Caco-2 (cell line): ENCODE results near the gene MRPL48. TPM values are rescaled to one million over a fixed set of nuclear protein-coding genes. Genes with fewer than 3 reads are reported as not detected.
A peak's percentile ranks its signal among the peaks of the same experiment; 100 is the strongest.
"Not testable (repeated sequence)": the region's sequence is repeated elsewhere in the genome, so short reads cannot be mapped to it uniquely, and the experiment has no call there.

Experiments used
- BruUV-seq: library from RNA; stranded (reverse); fragments of 400-500 nt; replicated peaks from 2 replicates; lab custom pipeline; 2021; lab: Mats Ljungman, UMichigan
- CTCF ChIA-PET: fragments of 300-600 bp; sonication (Branson Sonifier 250); formaldehyde crosslinking; loops from one replicate; lab custom pipeline; 2022; ENCODE audit warnings: antibody characterized with exemption; lab: Charles Lee
- POLR2A ChIA-PET: fragments of 300-600 bp; sonication (Branson Sonifier 250); formaldehyde crosslinking; loops from one replicate; lab custom pipeline; 2022; ENCODE audit warnings: antibody characterized with exemption; lab: Charles Lee
- DNase-seq, 2 experiments: peaks; one replicate each; pipeline versions ENCODE4 v3.0.0 to v3.0.0-alpha.2; 2020 to 2022
- H3K27me3 ChIP-seq: replicated peaks from 2 replicates; pipeline ENCODE4 v1.6.0; 2011; ENCODE audit warnings: low read length; ENCODE audit not compliant: control insufficient read depth, insufficient read depth
- H3K36me3 ChIP-seq: 2 replicates; pipeline ENCODE4 v1.5.1; 2011; ENCODE audit warnings: low read length; ENCODE audit not compliant: control insufficient read depth, insufficient read depth
- H3K4me1 ChIP-seq: fragments of 250-450 bp; sonication (Bioruptor Pico); 2 replicates; pipeline ENCODE4 v1.5.1; 2020; ENCODE audit warnings: mild to moderate bottlenecking
- H3K4me3 ChIP-seq: 2 replicates; pipeline ENCODE4 v1.5.1; 2011; ENCODE audit warnings: low read depth, mild to moderate bottlenecking, control low read depth, low read length
- H3K9me3 ChIP-seq: fragments of 250-450 bp; sonication (Bioruptor Pico); 2 replicates; pipeline ENCODE4 v1.5.1; 2020; ENCODE audit warnings: mild to moderate bottlenecking, moderate library complexity
- H3K27ac Mint-ChIP-seq: one replicate; pipeline ENCODE4 v1.8.0; 2022; ENCODE audit warnings: mixed read lengths; ENCODE audit not compliant: unreplicated experiment
- H3K27me3 Mint-ChIP-seq: one replicate; pipeline ENCODE4 v1.8.0; 2022; ENCODE audit warnings: mixed read lengths; ENCODE audit not compliant: insufficient read depth, unreplicated experiment
- H3K36me3 Mint-ChIP-seq: one replicate; pipeline ENCODE4 v1.8.0; 2022; ENCODE audit warnings: mild to moderate bottlenecking, mixed read lengths; ENCODE audit not compliant: insufficient read depth, unreplicated experiment
- H3K4me1 Mint-ChIP-seq: one replicate; pipeline ENCODE4 v1.8.0; 2022; ENCODE audit warnings: low read depth, mixed read lengths; ENCODE audit not compliant: unreplicated experiment
- H3K4me3 Mint-ChIP-seq: one replicate; pipeline ENCODE4 v1.8.0; 2022; ENCODE audit warnings: mild to moderate bottlenecking, moderate library complexity, mixed read lengths; ENCODE audit not compliant: unreplicated experiment
- H3K9me3 Mint-ChIP-seq: one replicate; pipeline ENCODE4 v1.8.0; 2022; ENCODE audit warnings: mixed read lengths; ENCODE audit not compliant: unreplicated experiment
- intact Hi-C: fragments of 100-400 bp; cut with micrococcal nuclease; formaldehyde crosslinking; loops from one replicate; pipeline ENCODE4 v1.10.0; 2022; ENCODE audit not compliant: unreplicated experiment
- total RNA-seq: library from RNA; stranded (reverse); gene quantifications from 2 replicates; pipeline ENCODE4 v1.2.3, GENCODE V29; 2022
- TF ChIP-seq, protein P1 (sequence below), 2 experiments: fragments of 200-600 bp in 1 of 2; IDR thresholded peaks; 1 replicate in 1 of 2; 2 replicates in 1 of 2; pipeline versions ENCODE4 v1.5.1 to v1.8.0; 2011 to 2022; ENCODE audit warnings: antibody characterized with exemption in 1 of 2, control low read depth in 1 of 2, inconsistent platforms in 1 of 2, low read depth in 1 of 2, low read length in 1 of 2, mild to moderate bottlenecking in 1 of 2, moderate library complexity in 1 of 2; ENCODE audit not compliant: insufficient read depth in 1 of 2, severe bottlenecking in 1 of 2, unreplicated experiment in 1 of 2

Gene MRPL48
- total RNA-seq, 1 experiment from 2014 or later = 113 TPM

DNA sequence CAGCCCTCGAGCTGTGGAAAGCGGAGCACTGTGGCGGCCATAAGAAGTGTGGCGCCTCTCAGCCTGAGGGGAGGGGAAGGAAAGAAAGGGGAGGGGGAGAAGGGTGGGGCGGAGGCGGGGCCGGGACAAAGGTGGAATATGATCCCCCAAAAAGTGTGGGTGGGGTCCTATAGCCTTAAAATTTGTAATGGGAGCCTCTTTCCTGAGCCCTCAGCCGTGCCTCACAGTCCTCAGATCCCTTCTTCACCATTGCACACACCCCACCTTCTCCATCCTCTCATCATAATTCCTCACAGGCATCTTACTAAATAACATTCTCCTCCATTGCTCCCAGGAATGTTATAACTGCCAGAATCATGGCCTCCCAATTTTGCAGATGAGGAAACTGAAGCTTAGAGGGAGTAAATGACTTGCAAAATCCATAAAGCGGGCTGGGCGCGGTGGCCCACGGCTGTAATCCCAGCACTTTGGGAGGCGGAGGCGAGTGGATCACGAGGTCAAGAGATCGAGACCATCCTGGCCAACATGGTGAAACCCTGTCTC is 26.2 kb upstream of the MRPL48 start:
- TSS peak; percentile 35 for BruUV-seq
- no peaks in the 10 kb centered on the region for H3K27me3 ChIP-seq
- peak overlapping the region; percentile 82 for H3K27ac Mint-ChIP-seq
- H3K4me3 Mint-ChIP-seq = peak overlapping the region; percentile 91
- no peaks in the 10 kb centered on the region for H3K9me3 Mint-ChIP-seq
- no peaks in the 10 kb centered on the region for H3K9me3 ChIP-seq
- peaks cover 21% of the 10 kb centered on the region for H3K4me1 Mint-ChIP-seq
- ChIA-PET POLR2A (interaction anchor here (0.6 to 4.2 kb wide), 10 partner anchors 14 to 455 kb away, joined by 3 to 92 read pairs (median 4); partner anchors contain the start of genes COA4, FAM168A and MRPL48), CTCF (interaction anchor here (0.5 to 2.3 kb wide), 11 partner anchors 18 to 1034 kb away, joined by 3 to 39 read pairs (median 4); partner anchors contain the start of gene FAM168A)
- DNase-seq = no peak
- TF ChIP-seq, protein P1, sequence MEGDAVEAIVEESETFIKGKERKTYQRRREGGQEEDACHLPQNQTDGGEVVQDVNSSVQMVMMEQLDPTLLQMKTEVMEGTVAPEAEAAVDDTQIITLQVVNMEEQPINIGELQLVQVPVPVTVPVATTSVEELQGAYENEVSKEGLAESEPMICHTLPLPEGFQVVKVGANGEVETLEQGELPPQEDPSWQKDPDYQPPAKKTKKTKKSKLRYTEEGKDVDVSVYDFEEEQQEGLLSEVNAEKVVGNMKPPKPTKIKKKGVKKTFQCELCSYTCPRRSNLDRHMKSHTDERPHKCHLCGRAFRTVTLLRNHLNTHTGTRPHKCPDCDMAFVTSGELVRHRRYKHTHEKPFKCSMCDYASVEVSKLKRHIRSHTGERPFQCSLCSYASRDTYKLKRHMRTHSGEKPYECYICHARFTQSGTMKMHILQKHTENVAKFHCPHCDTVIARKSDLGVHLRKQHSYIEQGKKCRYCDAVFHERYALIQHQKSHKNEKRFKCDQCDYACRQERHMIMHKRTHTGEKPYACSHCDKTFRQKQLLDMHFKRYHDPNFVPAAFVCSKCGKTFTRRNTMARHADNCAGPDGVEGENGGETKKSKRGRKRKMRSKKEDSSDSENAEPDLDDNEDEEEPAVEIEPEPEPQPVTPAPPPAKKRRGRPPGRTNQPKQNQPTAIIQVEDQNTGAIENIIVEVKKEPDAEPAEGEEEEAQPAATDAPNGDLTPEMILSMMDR (IDR thresholded peaks at IDR 0.05; ENCODE audit: insufficient read depth in 1 of 2, low read depth in 1 of 2, low read length in 1 of 2, severe bottlenecking in 1 of 2, unreplicated experiment in 1 of 2) = peak in 1 of 2 experiments; percentile 1
- no peaks in the 10 kb centered on the region for H3K36me3 ChIP-seq
- H3K4me3 ChIP-seq = peak overlapping the region; percentile 33
- H3K36me3 Mint-ChIP-seq = peaks cover 23% of the 10 kb centered on the region
- intact Hi-C loops = loop anchor here (1.0 kb wide), 5 partner anchors 18 to 170 kb away; partner anchors contain the start of genes COA4 and PAAF1
- H3K27me3 Mint-ChIP-seq = no peaks in the 10 kb centered on the region
- peaks cover 25% of the 10 kb centered on the region for H3K4me1 ChIP-seq

DNA sequence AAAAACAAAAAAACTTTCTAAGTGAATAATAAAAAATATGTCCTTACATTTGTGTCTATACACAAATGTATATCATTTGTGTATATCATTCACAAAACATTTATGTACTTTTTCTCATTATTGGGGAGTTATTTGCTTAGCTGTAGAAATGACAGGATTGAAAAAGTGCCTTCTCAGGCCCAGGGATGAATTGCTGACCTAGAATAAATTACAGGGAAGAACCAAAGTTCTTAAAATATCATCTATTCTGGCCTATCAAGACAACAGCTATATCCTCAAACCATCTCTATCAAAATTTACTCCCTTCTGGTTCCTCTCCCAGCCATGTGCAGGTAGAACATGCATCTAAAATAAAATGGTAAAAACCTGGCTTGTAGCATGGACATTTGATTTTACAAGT is 24.9 kb upstream of the MRPL48 start:
- Histone ChIP-seq H3K9me3 (no peaks in the 10 kb centered on the region), H3K4me3 (no peak overlapping the region), H3K27me3 (no peaks in the 10 kb centered on the region), H3K36me3 (no peaks in the 10 kb centered on the region), H3K4me1 (peaks cover 20% of the 10 kb centered on the region)
- TF ChIP-seq, protein P1 (IDR thresholded peaks at IDR 0.05; ENCODE audit: insufficient read depth in 1 of 2, low read depth in 1 of 2, low read length in 1 of 2, severe bottlenecking in 1 of 2, unreplicated experiment in 1 of 2) = no peak
- intact Hi-C loops = no loop called here
- POLR2A ChIA-PET = interaction anchor here (4.2 kb wide), 1 partner anchor 16 kb away, joined by 92 read pairs; no protein-coding TSS in a partner anchor
- Mint-ChIP-seq H3K9me3 (no peaks in the 10 kb centered on the region), H3K4me3 (no peak overlapping the region), H3K4me1 (peaks cover 17% of the 10 kb centered on the region), H3K27ac (no peak overlapping the region), H3K27me3 (no peaks in the 10 kb centered on the region), H3K36me3 (peaks cover 23% of the 10 kb centered on the region)
- CTCF ChIA-PET = no interaction called here
- BruUV-seq = no TSS peak
- no peak for DNase-seq

DNA sequence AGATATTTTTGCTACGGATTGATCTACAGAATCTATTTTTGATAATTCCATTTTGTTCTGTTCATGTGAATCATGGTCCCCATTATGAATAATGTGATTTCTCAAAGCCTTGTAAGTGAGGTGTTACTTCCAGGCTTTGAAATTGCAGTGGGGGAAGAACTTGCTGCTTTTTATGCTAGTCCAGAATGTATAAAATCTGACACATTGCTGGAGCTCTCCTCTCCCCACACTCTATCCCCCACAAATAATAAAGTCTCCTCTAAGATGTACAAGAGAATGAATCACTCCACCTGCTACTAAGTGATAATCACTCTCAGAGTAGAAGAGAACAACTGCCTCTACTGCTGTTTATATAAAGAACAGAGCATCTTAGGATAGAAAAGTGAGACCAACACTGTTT is 20.9 kb upstream of the MRPL48 start:
- no peaks in the 10 kb centered on the region for H3K27me3 ChIP-seq
- Mint-ChIP-seq H3K9me3 (no peaks in the 10 kb centered on the region), H3K27me3 (no peaks in the 10 kb centered on the region), H3K27ac (no peak overlapping the region), H3K4me1 (no peaks in the 10 kb centered on the region), H3K36me3 (peaks cover under 1% of the 10 kb centered on the region), H3K4me3 (no peak overlapping the region)
- CTCF ChIA-PET = interaction anchor here (1.3 to 1.7 kb wide), 2 partner anchors 13 to 165 kb away, joined by 4 to 6 read pairs; no protein-coding TSS in a partner anchor
- H3K4me3 ChIP-seq = no peak overlapping the region
- BruUV-seq = no TSS peak
- DNase-seq = no peak
- TF ChIP-seq, protein P1 (IDR thresholded peaks at IDR 0.05; ENCODE audit: insufficient read depth in 1 of 2, low read depth in 1 of 2, low read length in 1 of 2, severe bottlenecking in 1 of 2, unreplicated experiment in 1 of 2) = no peak
- POLR2A ChIA-PET = interaction anchor here (2.6 kb wide), 1 partner anchor 13 kb away, joined by 9 read pairs; no protein-coding TSS in a partner anchor
- no peaks in the 10 kb centered on the region for H3K9me3 ChIP-seq
- H3K36me3 ChIP-seq = no peaks in the 10 kb centered on the region
- intact Hi-C loops = no loop called here
- H3K4me1 ChIP-seq = no peaks in the 10 kb centered on the region; the same call in 1 of the 2 replicates

DNA sequence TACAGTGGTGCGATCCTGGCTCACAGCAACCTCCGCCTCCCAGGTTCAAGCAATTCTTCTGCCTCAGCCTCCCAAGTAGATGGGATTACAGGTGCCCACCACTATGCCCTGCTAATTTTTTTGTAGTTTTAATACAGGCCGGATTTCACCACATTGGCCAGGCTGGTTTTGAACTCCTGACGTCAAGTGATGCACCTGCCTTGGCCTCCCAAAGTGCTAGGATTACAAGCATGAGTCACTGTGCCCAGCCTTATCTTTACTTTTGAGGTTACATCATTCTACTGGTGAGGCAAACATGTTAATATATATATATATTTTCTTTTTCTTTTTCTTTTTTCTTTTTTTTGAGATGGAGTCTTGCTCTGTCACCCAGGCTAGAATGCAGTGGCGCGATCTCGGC is 16.9 kb upstream of the MRPL48 start:
- H3K4me1 ChIP-seq, POLR2A ChIA-PET, H3K4me3 Mint-ChIP-seq, H3K27me3 ChIP-seq, intact Hi-C loops, BruUV-seq, DNase-seq, H3K9me3 ChIP-seq, H3K27me3 Mint-ChIP-seq, H3K36me3 Mint-ChIP-seq, H3K4me1 Mint-ChIP-seq, CTCF ChIA-PET, H3K9me3 Mint-ChIP-seq, H3K4me3 ChIP-seq, H3K27ac Mint-ChIP-seq, H3K36me3 ChIP-seq: not testable (repeated sequence)
